Measurements from ENCODE around the gene GCNT1.

GCNT1 gene

DNA sequence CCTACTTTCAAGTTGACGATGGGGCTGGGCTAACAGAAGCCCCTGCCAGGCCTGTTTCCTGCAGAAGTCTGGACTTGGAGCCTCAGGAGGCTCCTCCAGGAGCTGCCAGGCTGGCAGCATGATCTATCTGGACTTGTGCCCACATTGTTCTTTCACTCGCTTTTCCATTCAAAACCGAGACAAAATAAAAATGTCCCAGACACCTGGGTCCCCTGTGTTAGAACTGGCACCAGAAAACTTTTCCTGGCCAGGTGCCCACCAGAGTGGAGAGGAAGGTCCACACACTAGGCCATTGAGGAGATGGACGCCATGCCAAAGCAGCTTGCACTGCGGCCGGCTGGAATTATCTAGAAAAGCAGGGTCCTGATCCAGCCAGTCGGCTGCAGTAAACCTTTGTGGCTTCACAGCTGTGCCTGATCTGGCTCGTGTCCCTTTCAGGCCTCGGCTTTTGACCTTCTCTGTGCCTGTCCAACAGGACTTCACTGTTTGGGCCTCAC, 78.2 kb downstream of the GCNT1 start:
- no peaks in the 10 kb centered on the region for H4K20me1 ChIP-seq (ENCODE audit: insufficient read depth, low read length, poor library complexity, severe bottlenecking)
- H3K27me3 ChIP-seq (ENCODE audit: insufficient read depth, low read length, poor library complexity, severe bottlenecking), result no peaks in the 10 kb centered on the region
- no peak overlapping the region for H3K4me2 ChIP-seq (ENCODE audit: low read depth, low read length, poor library complexity, severe bottlenecking)
- H3F3A ChIP-seq (ENCODE audit: low read depth), result no peaks in the 10 kb centered on the region
- no peaks in the 10 kb centered on the region for H3K79me2 ChIP-seq (ENCODE audit: insufficient read depth, low read length)
- H2AFZ ChIP-seq (ENCODE audit: low read length), result no peak overlapping the region
- no peak overlapping the region for H3K9ac ChIP-seq (ENCODE audit: low read depth, low read length, poor library complexity, severe bottlenecking)
- no peak overlapping the region for H3K4me3 ChIP-seq (ENCODE audit: low read length, poor library complexity, severe bottlenecking)
- H3K9me2 ChIP-seq (replicated peaks; ENCODE audit: low read depth, low read length), result no peaks in the 10 kb centered on the region
- H3K36me3 ChIP-seq (ENCODE audit: insufficient read depth, low read length), result no peaks in the 10 kb centered on the region
- TF ChIP-seq, protein P1, sequence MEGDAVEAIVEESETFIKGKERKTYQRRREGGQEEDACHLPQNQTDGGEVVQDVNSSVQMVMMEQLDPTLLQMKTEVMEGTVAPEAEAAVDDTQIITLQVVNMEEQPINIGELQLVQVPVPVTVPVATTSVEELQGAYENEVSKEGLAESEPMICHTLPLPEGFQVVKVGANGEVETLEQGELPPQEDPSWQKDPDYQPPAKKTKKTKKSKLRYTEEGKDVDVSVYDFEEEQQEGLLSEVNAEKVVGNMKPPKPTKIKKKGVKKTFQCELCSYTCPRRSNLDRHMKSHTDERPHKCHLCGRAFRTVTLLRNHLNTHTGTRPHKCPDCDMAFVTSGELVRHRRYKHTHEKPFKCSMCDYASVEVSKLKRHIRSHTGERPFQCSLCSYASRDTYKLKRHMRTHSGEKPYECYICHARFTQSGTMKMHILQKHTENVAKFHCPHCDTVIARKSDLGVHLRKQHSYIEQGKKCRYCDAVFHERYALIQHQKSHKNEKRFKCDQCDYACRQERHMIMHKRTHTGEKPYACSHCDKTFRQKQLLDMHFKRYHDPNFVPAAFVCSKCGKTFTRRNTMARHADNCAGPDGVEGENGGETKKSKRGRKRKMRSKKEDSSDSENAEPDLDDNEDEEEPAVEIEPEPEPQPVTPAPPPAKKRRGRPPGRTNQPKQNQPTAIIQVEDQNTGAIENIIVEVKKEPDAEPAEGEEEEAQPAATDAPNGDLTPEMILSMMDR (conservative IDR thresholded peaks at IDR 0.05; ENCODE audit: low read length), result no peak
- no peak for TF ChIP-seq EZH2phosphoT487 (IDR thresholded peaks at IDR 0.05; ENCODE audit: borderline replicate concordance)
- H3K4me1 ChIP-seq (ENCODE audit: insufficient read depth, low read length, poor library complexity, severe bottlenecking), result peaks cover 24% of the 10 kb centered on the region
- H3K9me3 ChIP-seq (ENCODE audit: insufficient read depth, low read depth, low read length), result no peaks in the 10 kb centered on the region

DNA sequence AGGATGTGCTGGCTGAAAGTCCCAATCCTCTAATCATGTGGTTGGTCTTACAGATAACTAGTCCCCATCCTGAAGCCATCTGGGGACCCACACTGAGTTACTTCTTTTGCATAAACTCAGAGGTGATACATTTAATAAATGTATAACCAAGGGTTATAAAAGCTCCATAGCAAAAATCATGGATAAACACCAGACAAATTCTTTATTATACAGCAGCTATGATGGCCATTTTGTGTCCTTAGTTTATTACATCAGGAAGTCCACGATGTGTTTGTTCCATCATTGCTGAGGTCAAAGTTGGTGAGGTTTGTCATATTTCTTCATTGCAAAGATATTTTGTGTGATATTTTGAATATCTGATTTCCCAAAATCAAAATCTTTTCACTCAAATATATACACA, 80.2 kb downstream of the GCNT1 start:
- TF ChIP-seq EZH2phosphoT487 (IDR thresholded peaks at IDR 0.05; ENCODE audit: borderline replicate concordance), result no peak
- TF ChIP-seq, protein P1 (conservative IDR thresholded peaks at IDR 0.05; ENCODE audit: low read length), result no peak
- Histone ChIP-seq H3K27me3 (ENCODE audit: insufficient read depth, low read length, poor library complexity, severe bottlenecking) (no peaks in the 10 kb centered on the region), H3K4me1 (ENCODE audit: insufficient read depth, low read length, poor library complexity, severe bottlenecking) (peaks cover 14% of the 10 kb centered on the region), H3K9ac (ENCODE audit: low read depth, low read length, poor library complexity, severe bottlenecking) (no peak overlapping the region), H2AFZ (ENCODE audit: low read length) (no peak overlapping the region), H3K9me3 (ENCODE audit: insufficient read depth, low read depth, low read length) (no peaks in the 10 kb centered on the region), H3K9me2 (replicated peaks; ENCODE audit: low read depth, low read length) (no peaks in the 10 kb centered on the region), H4K20me1 (ENCODE audit: insufficient read depth, low read length, poor library complexity, severe bottlenecking) (no peaks in the 10 kb centered on the region), H3K4me2 (ENCODE audit: low read depth, low read length, poor library complexity, severe bottlenecking) (no peak overlapping the region), H3K79me2 (ENCODE audit: insufficient read depth, low read length) (no peaks in the 10 kb centered on the region), H3K4me3 (ENCODE audit: low read length, poor library complexity, severe bottlenecking) (no peak overlapping the region), H3F3A (ENCODE audit: low read depth) (no peaks in the 10 kb centered on the region), H3K36me3 (ENCODE audit: insufficient read depth, low read length) (no peaks in the 10 kb centered on the region)

DNA sequence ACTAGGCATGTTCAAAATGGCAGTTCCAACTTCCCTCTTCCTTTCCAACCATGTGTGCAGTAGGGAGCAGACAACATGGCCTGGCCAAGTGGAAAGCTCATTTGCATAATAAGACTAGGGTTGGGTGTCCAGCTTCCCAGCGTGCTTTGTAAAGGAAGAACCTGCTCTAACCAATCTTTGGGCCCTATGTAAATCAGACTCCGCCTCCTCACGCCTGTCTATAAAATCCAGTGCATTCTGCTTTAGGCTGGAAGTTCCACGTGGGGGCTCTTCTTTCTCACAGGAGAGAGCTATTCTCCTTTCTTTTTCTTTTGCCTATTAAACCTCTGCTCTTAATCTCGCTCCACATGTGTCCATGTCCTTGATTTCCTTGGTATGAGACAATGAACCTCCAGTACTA, 83.4 kb downstream of the GCNT1 start:
- Histone ChIP-seq H3K79me2 (ENCODE audit: insufficient read depth, low read length) (no peaks in the 10 kb centered on the region), H4K20me1 (ENCODE audit: insufficient read depth, low read length, poor library complexity, severe bottlenecking) (no peaks in the 10 kb centered on the region), H3F3A (ENCODE audit: low read depth) (no peaks in the 10 kb centered on the region), H3K4me2 (ENCODE audit: low read depth, low read length, poor library complexity, severe bottlenecking) (no peak overlapping the region), H3K9ac (ENCODE audit: low read depth, low read length, poor library complexity, severe bottlenecking) (no peak overlapping the region), H3K9me2 (replicated peaks; ENCODE audit: low read depth, low read length) (no peaks in the 10 kb centered on the region), H3K9me3 (ENCODE audit: insufficient read depth, low read depth, low read length) (no peaks in the 10 kb centered on the region), H3K4me1 (ENCODE audit: insufficient read depth, low read length, poor library complexity, severe bottlenecking) (peaks cover 9% of the 10 kb centered on the region), H3K4me3 (ENCODE audit: low read length, poor library complexity, severe bottlenecking) (no peak overlapping the region), H2AFZ (ENCODE audit: low read length) (no peak overlapping the region), H3K27me3 (ENCODE audit: insufficient read depth, low read length, poor library complexity, severe bottlenecking) (no peaks in the 10 kb centered on the region), H3K36me3 (ENCODE audit: insufficient read depth, low read length) (no peaks in the 10 kb centered on the region)
- no peak for TF ChIP-seq EZH2phosphoT487 (IDR thresholded peaks at IDR 0.05; ENCODE audit: borderline replicate concordance)

DNA sequence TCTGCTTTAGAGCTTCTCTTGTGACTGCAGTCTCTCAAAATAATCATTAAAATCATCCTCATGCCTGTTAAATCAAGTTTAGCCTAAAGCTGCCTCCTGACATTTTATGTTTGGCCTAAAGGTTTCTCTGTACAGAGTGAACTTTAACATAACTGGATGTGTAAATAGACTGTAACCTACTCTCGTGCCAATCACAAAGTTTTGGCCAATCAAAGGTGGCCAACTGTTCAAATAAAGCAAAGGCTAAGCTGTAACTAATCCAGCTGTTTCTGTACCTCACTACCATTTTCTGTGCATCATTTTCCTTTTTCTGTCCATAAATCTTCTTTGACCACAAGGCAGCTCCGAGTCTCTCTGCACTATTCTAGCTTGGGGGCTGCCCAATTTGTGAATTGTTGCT, 86.2 kb downstream of the GCNT1 start:
- Histone ChIP-seq H3K9me3 (ENCODE audit: insufficient read depth, low read depth, low read length) (no peaks in the 10 kb centered on the region), H3K79me2 (ENCODE audit: insufficient read depth, low read length) (no peaks in the 10 kb centered on the region), H3K4me2 (ENCODE audit: low read depth, low read length, poor library complexity, severe bottlenecking) (no peak overlapping the region), H2AFZ (ENCODE audit: low read length) (no peak overlapping the region), H3K27me3 (ENCODE audit: insufficient read depth, low read length, poor library complexity, severe bottlenecking) (no peaks in the 10 kb centered on the region), H3K36me3 (ENCODE audit: insufficient read depth, low read length) (no peaks in the 10 kb centered on the region), H3F3A (ENCODE audit: low read depth) (no peaks in the 10 kb centered on the region), H3K9me2 (replicated peaks; ENCODE audit: low read depth, low read length) (no peaks in the 10 kb centered on the region), H4K20me1 (ENCODE audit: insufficient read depth, low read length, poor library complexity, severe bottlenecking) (no peaks in the 10 kb centered on the region), H3K9ac (ENCODE audit: low read depth, low read length, poor library complexity, severe bottlenecking) (no peak overlapping the region), H3K4me1 (ENCODE audit: insufficient read depth, low read length, poor library complexity, severe bottlenecking) (peaks cover 16% of the 10 kb centered on the region), H3K4me3 (ENCODE audit: low read length, poor library complexity, severe bottlenecking) (no peak overlapping the region)
- TF ChIP-seq, protein P1 (conservative IDR thresholded peaks at IDR 0.05; ENCODE audit: low read length), result no peak
- no peak for TF ChIP-seq EZH2phosphoT487 (IDR thresholded peaks at IDR 0.05; ENCODE audit: borderline replicate concordance)
